MCF 10A (cell line): Measurements from ENCODE around the gene MOXD1. TPM values are rescaled to one million over a fixed set of nuclear protein-coding genes. Genes with fewer than 3 reads are reported as not detected.

ENCODE experiments used
- BruUV-seq: library from RNA; stranded (reverse); fragments of 400-500 nt; replicated peaks from 2 replicates; lab custom pipeline; 2021; lab: Mats Ljungman, UMichigan
- CTCF ChIA-PET: fragments of 300-600 bp; sonication (Branson Sonifier 250); formaldehyde crosslinking; extraction: SDS; loops from one replicate; lab custom pipeline; 2021; ENCODE audit warnings: antibody characterized with exemption, inconsistent platforms; lab: Yijun Ruan, JAX
- POLR2A ChIA-PET: fragments of 300-600, 350-650 bp; sonication (Branson Sonifier 250); formaldehyde crosslinking; extraction: SDS; loops from one replicate; lab custom pipeline; 2020; ENCODE audit warnings: antibody characterized with exemption, inconsistent platforms; lab: Yijun Ruan, JAX
- DNase-seq: peaks from one replicate; pipeline ENCODE4 v3.0.0-alpha.2; 2018; ENCODE audit not compliant: unreplicated experiment
- H3K27ac Mint-ChIP-seq: one replicate; pipeline ENCODE4 v1.8.0; 2022; ENCODE audit warnings: mild to moderate bottlenecking, low read depth, mixed read lengths; ENCODE audit not compliant: unreplicated experiment
- H3K27me3 Mint-ChIP-seq: one replicate; pipeline ENCODE4 v1.8.0; 2022; ENCODE audit warnings: mixed read lengths; ENCODE audit not compliant: insufficient read depth, unreplicated experiment
- H3K36me3 Mint-ChIP-seq: one replicate; pipeline ENCODE4 v1.8.0; 2022; ENCODE audit warnings: mild to moderate bottlenecking, moderate library complexity, mixed read lengths; ENCODE audit not compliant: insufficient read depth, unreplicated experiment
- H3K4me1 Mint-ChIP-seq: one replicate; pipeline ENCODE4 v1.8.0; 2022; ENCODE audit warnings: mixed read lengths; ENCODE audit not compliant: insufficient read depth, unreplicated experiment
- H3K4me3 Mint-ChIP-seq: one replicate; pipeline ENCODE4 v1.8.0; 2022; ENCODE audit warnings: mild to moderate bottlenecking, moderate library complexity, mixed read lengths; ENCODE audit not compliant: unreplicated experiment
- H3K9me3 Mint-ChIP-seq: one replicate; pipeline ENCODE4 v1.8.0; 2022; ENCODE audit warnings: mixed read lengths; ENCODE audit not compliant: unreplicated experiment
- CTCF ChIP-seq: fragments of 200-600 bp; IDR thresholded peaks from one replicate; pipeline ENCODE4 v1.8.0; 2022; ENCODE audit warnings: antibody characterized with exemption, mild to moderate bottlenecking; ENCODE audit not compliant: unreplicated experiment
- intact Hi-C: fragments of 100-400 bp; cut with micrococcal nuclease; formaldehyde crosslinking; loops from 2 replicates; pipeline ENCODE4 v1.14.1; 2022
- total RNA-seq: library from RNA; stranded (reverse); gene quantifications from 2 replicates; pipeline ENCODE4 v1.2.3, GENCODE V29; 2022

The MOXD1 gene
- total RNA-seq, 1 experiment from 2014 or later, result 0.09 TPM

DNA sequence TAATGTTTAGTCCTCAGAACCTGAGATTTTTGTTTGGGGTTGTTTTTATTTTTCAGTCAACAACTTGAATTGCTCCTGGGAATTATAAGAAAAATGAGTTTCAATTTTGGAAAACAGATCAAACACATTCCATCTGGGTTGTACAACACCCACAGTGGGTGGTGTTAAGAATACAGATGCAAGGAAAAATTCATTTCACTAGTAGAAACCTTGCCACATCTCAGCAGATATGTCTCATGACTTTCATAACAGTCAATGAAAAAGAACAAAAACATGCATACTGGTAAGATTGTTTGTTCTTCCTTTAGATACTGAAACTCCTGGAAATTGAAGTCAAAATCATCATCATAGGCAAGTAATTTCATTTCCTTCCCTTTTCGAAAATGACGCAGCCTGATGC lies 78.9 kb downstream of the MOXD1 start:
- Mint-ChIP-seq H3K4me3 (no peak overlapping the region), H3K27me3 (no peaks in the 10 kb centered on the region), H3K36me3 (no peaks in the 10 kb centered on the region), H3K9me3 (no peaks in the 10 kb centered on the region), H3K27ac (peak overlapping the region; percentile 35), H3K4me1 (no peaks in the 10 kb centered on the region)
- POLR2A ChIA-PET, result no interaction called here
- intact Hi-C loops, result no loop called here
- no peak for DNase-seq
- CTCF ChIA-PET, result interaction anchor here (2.9 kb wide), 1 partner anchor 21 kb away, joined by 8 read pairs; no protein-coding TSS in a partner anchor
- BruUV-seq, result no TSS peak
- TF ChIP-seq CTCF, result no peak

DNA sequence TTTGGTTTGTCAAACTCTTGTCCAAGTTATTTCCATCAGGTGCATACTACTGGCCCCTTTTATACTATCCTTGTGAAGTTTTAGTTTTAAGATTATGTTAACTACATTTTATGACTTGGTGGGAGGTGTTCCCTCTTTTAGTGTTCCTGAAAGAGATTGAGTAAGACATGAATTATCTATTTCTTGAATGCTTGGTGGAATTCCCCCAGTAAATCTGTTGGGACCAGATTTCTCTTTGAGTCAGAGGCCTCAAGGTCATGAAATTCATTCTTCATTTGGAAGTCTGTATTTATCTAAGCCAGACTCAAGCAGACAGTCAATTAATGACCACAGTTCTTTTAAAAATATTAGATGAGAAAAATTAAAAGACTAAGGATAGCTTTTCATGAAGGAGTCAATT lies 81.3 kb downstream of the MOXD1 start:
- CTCF ChIA-PET, result interaction anchor here (1.3 to 1.4 kb wide), 2 partner anchors 40 to 85 kb away, joined by 3 to 6 read pairs; no protein-coding TSS in a partner anchor
- H3K27me3 Mint-ChIP-seq, result no peaks in the 10 kb centered on the region
- POLR2A ChIA-PET, result interaction anchor here (0.7 to 1.4 kb wide), 2 partner anchors 14 to 287 kb away, joined by 3 read pairs; no protein-coding TSS in a partner anchor

DNA sequence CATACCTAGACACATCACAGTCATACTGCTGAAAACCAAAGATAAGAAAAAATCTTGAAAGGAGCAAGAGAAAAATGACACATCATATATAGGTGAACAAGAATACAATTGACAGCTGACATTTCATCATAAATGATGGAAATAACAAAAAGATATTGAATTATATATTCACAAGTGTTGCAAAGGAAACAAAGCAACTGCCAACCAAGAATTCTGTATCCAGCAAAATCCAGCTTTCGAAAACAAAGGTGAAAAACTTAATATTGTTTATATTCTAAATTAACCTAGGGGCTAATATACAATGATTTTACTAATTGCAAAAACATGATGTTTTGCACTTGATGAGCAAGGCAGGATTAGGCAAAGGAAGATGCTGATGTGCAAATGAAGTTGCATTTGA lies 84.3 kb downstream of the MOXD1 start:
- no peak for DNase-seq
- POLR2A ChIA-PET, result no interaction called here
- no peak overlapping the region for H3K27ac Mint-ChIP-seq
- intact Hi-C loops, result no loop called here
- H3K27me3 Mint-ChIP-seq, result no peaks in the 10 kb centered on the region
- H3K4me3 Mint-ChIP-seq, result no peak overlapping the region
- no peaks in the 10 kb centered on the region for H3K36me3 Mint-ChIP-seq
- no peaks in the 10 kb centered on the region for H3K4me1 Mint-ChIP-seq
- BruUV-seq, result no TSS peak
- peaks cover 10% of the 10 kb centered on the region for H3K9me3 Mint-ChIP-seq
- TF ChIP-seq CTCF, result no peak
- CTCF ChIA-PET, result interaction anchor here (0.6 to 1.7 kb wide), 7 partner anchors 16 to 402 kb away, joined by 3 to 8 read pairs (median 4); no protein-coding TSS in a partner anchor

More for the DNA sequence above, 81.3 kb downstream of the MOXD1 start:
- peaks cover 10% of the 10 kb centered on the region for H3K9me3 Mint-ChIP-seq
- no peaks in the 10 kb centered on the region for H3K4me1 Mint-ChIP-seq
- BruUV-seq, result no TSS peak
- intact Hi-C loops, result no loop called here
- no peak overlapping the region for H3K4me3 Mint-ChIP-seq
- H3K36me3 Mint-ChIP-seq, result no peaks in the 10 kb centered on the region
- no peak overlapping the region for H3K27ac Mint-ChIP-seq
- no peak for TF ChIP-seq CTCF
- DNase-seq, result no peak

GRCh38 chr6:132314432-132314831 lies 86.8 kb downstream of the MOXD1 start:
- Mint-ChIP-seq H3K27ac (no peak overlapping the region), H3K27me3 (no peaks in the 10 kb centered on the region), H3K4me1 (no peaks in the 10 kb centered on the region), H3K9me3 (peaks cover 23% of the 10 kb centered on the region), H3K36me3 (no peaks in the 10 kb centered on the region), H3K4me3 (no peak overlapping the region)
- ChIA-PET CTCF (interaction anchor here (0.6 kb wide), 1 partner anchor 20 kb away, joined by 3 read pairs; no protein-coding TSS in a partner anchor), POLR2A (interaction anchor here (0.6 kb wide), 1 partner anchor 18 kb away, joined by 3 read pairs; no protein-coding TSS in a partner anchor)
- intact Hi-C loops, result no loop called here
- DNase-seq, result no peak
- TF ChIP-seq CTCF, result no peak
- no TSS peak for BruUV-seq
